ENCODE data around the gene ACAT2.

The ACAT2 gene

GRCh38 chr6:159804504-159804903 lies 42.7 kb downstream of the ACAT2 start:
- CTCF ChIA-PET = no interaction called here
- DNase-seq (ENCODE audit: low spot score) = no peak
- H3K27ac ChIP-seq = no peak overlapping the region
- no peak for TF ChIP-seq CTCF (conservative IDR thresholded peaks at IDR 0.05; ENCODE audit: low read depth)
- POLR2A ChIA-PET (ENCODE audit: low non-redundant PET) = no interaction called here

- ChIA-PET POLR2A (ENCODE audit: low non-redundant PET) (no interaction called here), CTCF (no interaction called here)
- DNase-seq (ENCODE audit: low spot score) = no peak
- no peak for TF ChIP-seq CTCF (conservative IDR thresholded peaks at IDR 0.05; ENCODE audit: low read depth)
- H3K27ac ChIP-seq = no peak overlapping the region
These were observed 43.7 kb downstream of the ACAT2 start for GRCh38 chr6:159805440-159806020.

- no peak for DNase-seq (ENCODE audit: low spot score)
- TF ChIP-seq CTCF (conservative IDR thresholded peaks at IDR 0.05; ENCODE audit: low read depth) = no peak
- ChIA-PET CTCF (interaction anchor here (0.7 to 0.9 kb wide), 2 partner anchors 47 to 110 kb away, joined by 3 to 4 read pairs; no protein-coding TSS in a partner anchor), POLR2A (ENCODE audit: low non-redundant PET) (interaction anchor here (0.6 kb wide), 1 partner anchor 61 kb away, joined by 7 read pairs; no protein-coding TSS in a partner anchor)
- H3K27ac ChIP-seq = no peak overlapping the region
These were observed 44.2 kb downstream of the ACAT2 start for GRCh38 chr6:159806021-159806458.

- peak; percentile 46 for DNase-seq (ENCODE audit: low spot score)
- POLR2A ChIA-PET (ENCODE audit: low non-redundant PET) = interaction anchor here (0.5 kb wide), 1 partner anchor 372 kb away, joined by 6 read pairs; no protein-coding TSS in a partner anchor
- TF ChIP-seq CTCF (conservative IDR thresholded peaks at IDR 0.05; ENCODE audit: low read depth) = no peak
- no peak overlapping the region for H3K27ac ChIP-seq
- CTCF ChIA-PET = no interaction called here
These were observed 45.5 kb downstream of the ACAT2 start for GRCh38 chr6:159807150-159807858.

GRCh38 chr6:159808647-159809046 lies 46.8 kb downstream of the ACAT2 start:
- ChIA-PET POLR2A (ENCODE audit: low non-redundant PET) (no interaction called here), CTCF (no interaction called here)
- DNase-seq (ENCODE audit: low spot score) = no peak
- no peak for TF ChIP-seq CTCF (conservative IDR thresholded peaks at IDR 0.05; ENCODE audit: low read depth)
- no peak overlapping the region for H3K27ac ChIP-seq

- ChIA-PET POLR2A (ENCODE audit: low non-redundant PET) (no interaction called here), CTCF (no interaction called here)
- no peak for TF ChIP-seq CTCF (conservative IDR thresholded peaks at IDR 0.05; ENCODE audit: low read depth)
- DNase-seq (ENCODE audit: low spot score) = no peak
- H3K27ac ChIP-seq = no peak overlapping the region
These were observed 47.3 kb downstream of the ACAT2 start for GRCh38 chr6:159809149-159809548.

Data from RWPE1 (cell line).